Measurements from ENCODE around the gene PPA1. TPM values are rescaled to one million over a fixed set of nuclear protein-coding genes. Genes with fewer than 3 reads are reported as not detected.

PPA1 gene
- polyA plus RNA-seq, 1 donor (not counting 4 experiments of a cell fraction or from before 2014, with no cell fraction given) = 324 TPM

- dilution Hi-C loops (cut with MboI; ENCODE audit: extremely low pct_ligation_motif_present, low sequenced_read_pairs) = no loop called here
- Histone ChIP-seq H3K27ac (ENCODE audit: control insufficient read depth, insufficient read depth, low read length) (no peak overlapping the region), H3K4me1 (ENCODE audit: control insufficient read depth, extremely low read depth, insufficient read depth, low read length) (peaks cover under 1% of the 10 kb centered on the region), H3K79me2 (ENCODE audit: control insufficient read depth, insufficient read depth, low read length) (peaks cover 76% of the 10 kb centered on the region), H2AFZ (ENCODE audit: control insufficient read depth, low read length) (no peak overlapping the region), H3K9me1 (ENCODE audit: control insufficient read depth, extremely low read depth, insufficient read depth, low read length) (no peaks in the 10 kb centered on the region), H3K4me2 (ENCODE audit: control insufficient read depth, extremely low read depth, insufficient read depth, low read depth, low read length) (no peak overlapping the region), H3K4me3 (ENCODE audit: control insufficient read depth in 2 of 3, extremely low read depth in 1 of 3, insufficient read depth in 2 of 3, low read depth in 1 of 3, low read length in 3 of 3) (no peak overlapping the region), H3K36me3 (ENCODE audit: control insufficient read depth in 2 of 2, extremely low read depth in 1 of 2, insufficient read depth in 2 of 2, low read length in 2 of 2) (peaks cover 6 to 23% of the 10 kb centered on the region in 2 experiments), H3K9ac (ENCODE audit: control insufficient read depth, extremely low read depth, insufficient read depth, low read length) (no peak overlapping the region), H4K20me1 (ENCODE audit: control insufficient read depth, extremely low read depth, insufficient read depth, low read length) (no peaks in the 10 kb centered on the region), H3K27me3 (ENCODE audit: control insufficient read depth, extremely low read depth, insufficient read depth, low read length) (no peaks in the 10 kb centered on the region), H3K9me3 (ENCODE audit: control insufficient read depth, low read depth, low read length) (no peaks in the 10 kb centered on the region)
- FAIRE-seq (no peak), DNase-seq (ENCODE audit: low read depth, low spot score) (no peak)
- TF ChIP-seq CTCF (optimal IDR thresholded peaks at IDR 0.05 in 1 of 3, IDR thresholded peaks at IDR 0.05 in 1 of 3, conservative IDR thresholded peaks at IDR 0.05 in 1 of 3; ENCODE audit: extremely low read depth in 1 of 3, insufficient read depth in 2 of 3, low read length in 3 of 3) (no peak), EZH2 (IDR thresholded peaks at IDR 0.05; ENCODE audit: low read length) (no peak)
Observed at GRCh38 chr10:70163448-70163847, 69.8 kb downstream of the PPA1 start.

DNA sequence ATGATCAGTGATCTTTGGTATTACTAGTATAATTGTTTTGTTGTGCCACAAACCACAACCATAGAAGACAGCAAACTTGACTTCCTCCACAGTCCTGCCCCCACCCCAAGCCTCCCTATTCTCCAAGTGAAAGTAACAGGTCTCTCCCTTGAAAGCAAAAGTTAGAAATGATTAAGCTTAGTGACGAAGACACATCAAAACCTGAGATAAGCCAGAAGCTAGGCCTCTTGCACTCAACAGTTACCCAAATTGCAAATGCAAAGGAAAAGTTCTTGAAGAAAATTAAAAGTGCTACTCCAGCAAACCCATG lies 70.4 kb downstream of the PPA1 start:
- H2AFZ ChIP-seq (ENCODE audit: control insufficient read depth, low read length) = no peak overlapping the region
- no peak overlapping the region for H3K9ac ChIP-seq (ENCODE audit: control insufficient read depth, extremely low read depth, insufficient read depth, low read length)
- no peak for DNase-seq (ENCODE audit: low read depth, low spot score)
- no peak overlapping the region for H3K4me2 ChIP-seq (ENCODE audit: control insufficient read depth, extremely low read depth, insufficient read depth, low read depth, low read length)
- H3K4me1 ChIP-seq (ENCODE audit: control insufficient read depth, extremely low read depth, insufficient read depth, low read length) = no peaks in the 10 kb centered on the region
- no peak for TF ChIP-seq CTCF (optimal IDR thresholded peaks at IDR 0.05 in 1 of 3, IDR thresholded peaks at IDR 0.05 in 1 of 3, conservative IDR thresholded peaks at IDR 0.05 in 1 of 3; ENCODE audit: extremely low read depth in 1 of 3, insufficient read depth in 2 of 3, low read length in 3 of 3)
- TF ChIP-seq EZH2 (IDR thresholded peaks at IDR 0.05; ENCODE audit: low read length) = no peak
- no peaks in the 10 kb centered on the region for H4K20me1 ChIP-seq (ENCODE audit: control insufficient read depth, extremely low read depth, insufficient read depth, low read length)
- dilution Hi-C loops (cut with MboI; ENCODE audit: extremely low pct_ligation_motif_present, low sequenced_read_pairs) = no loop called here
- no peaks in the 10 kb centered on the region for H3K9me1 ChIP-seq (ENCODE audit: control insufficient read depth, extremely low read depth, insufficient read depth, low read length)
- H3K27ac ChIP-seq (ENCODE audit: control insufficient read depth, insufficient read depth, low read length) = no peak overlapping the region
- no peaks in the 10 kb centered on the region for H3K9me3 ChIP-seq (ENCODE audit: control insufficient read depth, low read depth, low read length)
- H3K36me3 ChIP-seq (ENCODE audit: control insufficient read depth in 2 of 2, extremely low read depth in 1 of 2, insufficient read depth in 2 of 2, low read length in 2 of 2) = peaks cover 7 to 29% of the 10 kb centered on the region in 2 experiments
- H3K27me3 ChIP-seq (ENCODE audit: control insufficient read depth, extremely low read depth, insufficient read depth, low read length) = no peaks in the 10 kb centered on the region
- no peak for FAIRE-seq
- H3K79me2 ChIP-seq (ENCODE audit: control insufficient read depth, insufficient read depth, low read length) = peaks cover 74% of the 10 kb centered on the region
- no peak overlapping the region for H3K4me3 ChIP-seq (ENCODE audit: control insufficient read depth in 2 of 3, extremely low read depth in 1 of 3, insufficient read depth in 2 of 3, low read depth in 1 of 3, low read length in 3 of 3)

Data from keratinocyte (primary cell).